PC-9 (cell line): ENCODE measurements around the gene SORD. TPM values are rescaled to one million over a fixed set of nuclear protein-coding genes. Genes with fewer than 3 reads are reported as not detected.

Experiments used
- BruUV-seq: library from RNA; stranded (reverse); fragments of 400-500 nt; replicated peaks from 2 replicates; lab custom pipeline; 2021; lab: Mats Ljungman, UMichigan
- CTCF ChIA-PET: fragments of 300-600 bp; sonication (Branson Sonifier 250); formaldehyde crosslinking; loops from one replicate; lab custom pipeline; 2022; ENCODE audit warnings: antibody characterized with exemption; lab: Charles Lee
- POLR2A ChIA-PET: fragments of 300-600 bp; sonication (Branson Sonifier 250); formaldehyde crosslinking; loops from one replicate; lab custom pipeline; 2022; ENCODE audit warnings: antibody characterized with exemption; ENCODE audit not compliant: unreplicated experiment; lab: Charles Lee
- DNase-seq, 2 experiments: peaks; one replicate each; pipeline versions ENCODE4 v3.0.0 to v3.0.0-alpha.2; 2015 to 2022; ENCODE audit warnings: mixed read lengths in 1 of 2
- H2AFZ ChIP-seq: fragments of 200-600 bp; sonication (generic); 2 replicates; pipeline ENCODE4 v1.8.1; 2017; ENCODE audit warnings: antibody characterized with exemption
- H3F3A ChIP-seq: fragments of 200-600 bp; sonication (generic); 2 replicates; pipeline ENCODE4 v1.8.1; 2017; ENCODE audit warnings: antibody characterized with exemption, mild to moderate bottlenecking, low read depth; ENCODE audit not compliant: insufficient read depth
- H3K27ac ChIP-seq: fragments of 200-600 bp; sonication (generic); 2 replicates; pipeline ENCODE4 v1.6.1; 2016; ENCODE audit warnings: mixed run types
- H3K27me3 ChIP-seq: fragments of 200-600 bp; sonication (generic); 2 replicates; pipeline ENCODE4 v1.6.1; 2016; ENCODE audit warnings: low read depth, mixed run types; ENCODE audit not compliant: insufficient read depth
- H3K36me3 ChIP-seq: fragments of 200-600 bp; sonication (generic); 2 replicates; pipeline ENCODE4 v1.6.1; 2016; ENCODE audit warnings: low read depth, mixed run types
- H3K4me1 ChIP-seq: fragments of 200-600 bp; sonication (generic); replicated peaks from 2 replicates; pipeline ENCODE4 v1.6.1; 2016; ENCODE audit warnings: mixed run types; ENCODE audit not compliant: insufficient read depth
- H3K4me2 ChIP-seq: fragments of 200-600 bp; sonication (generic); 2 replicates; pipeline ENCODE4 v1.6.1; 2017; ENCODE audit warnings: mixed run types
- H3K4me3 ChIP-seq: fragments of 200-600 bp; sonication (generic); 2 replicates; pipeline ENCODE4 v1.6.1; 2016; ENCODE audit warnings: mixed run types
- H3K79me2 ChIP-seq: fragments of 200-600 bp; sonication (generic); 2 replicates; pipeline ENCODE4 v1.6.1; 2017; ENCODE audit warnings: low read depth, mixed run types
- H3K9me2 ChIP-seq: fragments of 200-600 bp; sonication (generic); 2 replicates; pipeline ENCODE4 v1.8.1; 2017; ENCODE audit warnings: mild to moderate bottlenecking; ENCODE audit not compliant: insufficient read depth
- H3K9me3 ChIP-seq: fragments of 200-600 bp; sonication (generic); 2 replicates; pipeline ENCODE4 v1.8.1; 2016; ENCODE audit warnings: low read depth; ENCODE audit not compliant: insufficient read depth
- H4K20me1 ChIP-seq: fragments of 200-600 bp; sonication (generic); 2 replicates; pipeline ENCODE4 v1.8.1; 2017; ENCODE audit not compliant: insufficient read depth
- EZH2 ChIP-seq: fragments of 200-600 bp; sonication (generic); IDR thresholded peaks from 2 replicates; pipeline ENCODE4 v1.8.0; 2017; ENCODE audit warnings: antibody characterized with exemption, low read depth
- intact Hi-C: fragments of 100-400 bp; cut with micrococcal nuclease; formaldehyde crosslinking; loops from one replicate; pipeline ENCODE4 v1.10.0; 2022; ENCODE audit not compliant: unreplicated experiment
- total RNA-seq: library from RNA; stranded (reverse); gene quantifications from 2 replicates; pipeline ENCODE4 v1.2.3, GENCODE V29; 2021
- TF ChIP-seq, protein P1 (sequence below): fragments of 200-600 bp; sonication (generic); conservative IDR thresholded peaks from 2 replicates; pipeline ENCODE4 v1.6.1; 2017; ENCODE audit warnings: mixed run types, antibody characterized with exemption, mild to moderate bottlenecking, moderate library complexity

SORD gene
- total RNA-seq, 1 experiment from 2014 or later: 66.4 TPM

DNA sequence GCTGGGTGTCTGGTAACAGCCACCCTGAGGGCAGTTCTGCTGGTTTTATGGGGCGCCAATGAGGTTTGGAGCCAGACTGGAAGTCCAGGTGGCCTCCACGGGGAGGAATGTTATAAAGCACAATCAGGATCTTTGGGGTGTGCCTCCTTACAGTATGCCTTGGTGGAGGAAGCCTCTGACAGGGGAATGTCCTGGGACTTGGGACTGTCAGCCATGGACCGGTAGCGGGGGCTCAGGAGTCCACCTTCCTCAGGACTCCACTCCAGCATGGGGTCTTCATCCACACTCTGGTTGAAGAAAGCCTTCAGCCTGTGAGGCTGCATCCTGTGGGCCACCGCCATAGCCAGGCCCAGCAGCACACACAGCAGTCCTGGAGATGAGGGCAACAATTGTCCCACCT is 96.0 kb downstream of the SORD start:
- H3K4me3 ChIP-seq: no peak overlapping the region
- no peak for DNase-seq
- peaks cover 15% of the 10 kb centered on the region; the same call in 1 of the 2 replicates for H3K4me1 ChIP-seq
- ChIA-PET CTCF (interaction anchor here (0.8 to 1.5 kb wide), 4 partner anchors 44 to 265 kb away, joined by 3 to 11 read pairs (median 4); no protein-coding TSS in a partner anchor), POLR2A (no interaction called here)
- no peak overlapping the region for H3K4me2 ChIP-seq
- no peaks in the 10 kb centered on the region for H3K9me3 ChIP-seq
- H2AFZ ChIP-seq: no peak overlapping the region
- no peaks in the 10 kb centered on the region for H3K79me2 ChIP-seq
- H3K36me3 ChIP-seq: no peaks in the 10 kb centered on the region
- no peaks in the 10 kb centered on the region for H4K20me1 ChIP-seq
- H3F3A ChIP-seq: no peaks in the 10 kb centered on the region
- H3K27me3 ChIP-seq: peaks cover 2% of the 10 kb centered on the region; the same call in 1 of the 2 replicates
- BruUV-seq: no TSS peak
- TF ChIP-seq, protein P1, sequence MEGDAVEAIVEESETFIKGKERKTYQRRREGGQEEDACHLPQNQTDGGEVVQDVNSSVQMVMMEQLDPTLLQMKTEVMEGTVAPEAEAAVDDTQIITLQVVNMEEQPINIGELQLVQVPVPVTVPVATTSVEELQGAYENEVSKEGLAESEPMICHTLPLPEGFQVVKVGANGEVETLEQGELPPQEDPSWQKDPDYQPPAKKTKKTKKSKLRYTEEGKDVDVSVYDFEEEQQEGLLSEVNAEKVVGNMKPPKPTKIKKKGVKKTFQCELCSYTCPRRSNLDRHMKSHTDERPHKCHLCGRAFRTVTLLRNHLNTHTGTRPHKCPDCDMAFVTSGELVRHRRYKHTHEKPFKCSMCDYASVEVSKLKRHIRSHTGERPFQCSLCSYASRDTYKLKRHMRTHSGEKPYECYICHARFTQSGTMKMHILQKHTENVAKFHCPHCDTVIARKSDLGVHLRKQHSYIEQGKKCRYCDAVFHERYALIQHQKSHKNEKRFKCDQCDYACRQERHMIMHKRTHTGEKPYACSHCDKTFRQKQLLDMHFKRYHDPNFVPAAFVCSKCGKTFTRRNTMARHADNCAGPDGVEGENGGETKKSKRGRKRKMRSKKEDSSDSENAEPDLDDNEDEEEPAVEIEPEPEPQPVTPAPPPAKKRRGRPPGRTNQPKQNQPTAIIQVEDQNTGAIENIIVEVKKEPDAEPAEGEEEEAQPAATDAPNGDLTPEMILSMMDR: no peak
- no peak for TF ChIP-seq EZH2
- no peak overlapping the region for H3K27ac ChIP-seq
- intact Hi-C loops: loop anchor here (5.0 kb wide), 1 partner anchor 147 kb away; no protein-coding TSS in a partner anchor
- no peaks in the 10 kb centered on the region for H3K9me2 ChIP-seq

DNA sequence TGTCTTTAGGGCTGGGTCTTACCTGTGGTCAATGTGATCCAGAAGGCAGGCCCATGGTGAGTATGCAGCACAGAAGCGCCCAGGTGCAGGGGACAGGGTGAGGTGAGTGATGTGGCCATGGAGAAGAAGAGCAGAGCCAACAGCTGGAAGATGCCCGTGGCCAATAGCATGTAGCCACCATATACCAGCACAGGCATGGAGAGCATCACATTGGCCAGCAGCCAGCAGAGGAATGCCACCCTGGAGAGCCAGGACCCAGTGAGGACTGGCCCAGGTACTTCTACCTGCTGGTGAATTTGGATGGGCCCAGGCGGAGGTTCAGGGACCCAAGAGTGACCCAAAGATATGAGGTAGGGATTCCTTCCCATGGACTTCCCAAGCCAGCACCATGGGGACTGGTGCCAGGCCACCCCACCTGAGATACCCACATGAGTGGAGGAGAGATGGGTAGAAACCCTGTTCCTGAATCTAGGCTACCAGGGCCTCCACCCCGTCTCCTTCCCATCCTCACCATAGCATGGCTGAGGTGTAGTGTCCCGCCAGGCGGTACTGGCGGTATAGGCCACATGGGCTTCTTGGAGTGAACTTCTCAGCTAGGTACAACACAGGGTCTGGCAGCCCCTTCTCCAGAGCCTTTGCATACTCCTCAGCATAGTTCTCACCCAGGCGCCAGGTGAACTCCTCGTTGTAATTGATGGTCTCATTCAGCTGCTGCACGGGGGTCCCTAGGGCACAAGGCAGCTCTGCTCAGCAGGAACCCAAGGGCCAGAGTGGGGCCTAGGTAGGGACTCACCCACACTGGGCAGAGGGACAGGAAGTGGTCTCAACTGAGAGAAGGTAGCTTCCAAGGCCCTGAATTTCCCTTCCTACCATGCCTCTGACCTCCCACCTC is 97.3 kb downstream of the SORD start:
- no TSS peak for BruUV-seq
- Histone ChIP-seq H3K4me2 (no peak overlapping the region), H3K9me3 (no peaks in the 10 kb centered on the region), H3K4me3 (no peak overlapping the region), H3K36me3 (no peaks in the 10 kb centered on the region), H4K20me1 (no peaks in the 10 kb centered on the region), H3K79me2 (no peaks in the 10 kb centered on the region), H2AFZ (no peak overlapping the region), H3K27me3 (no peaks in the 10 kb centered on the region), H3K9me2 (no peaks in the 10 kb centered on the region), H3K27ac (no peak overlapping the region), H3F3A (no peaks in the 10 kb centered on the region), H3K4me1 (peaks cover 15% of the 10 kb centered on the region; the same call in 1 of the 2 replicates)
- intact Hi-C loops: loop anchor here (10.0 kb wide), 1 partner anchor 494 kb away; no protein-coding TSS in a partner anchor
- ChIA-PET CTCF (interaction anchor here (0.6 to 3.8 kb wide), 2 partner anchors 31 to 43 kb away, joined by 4 to 11 read pairs; no protein-coding TSS in a partner anchor), POLR2A (no interaction called here)
- TF ChIP-seq, protein P1: no peak
- no peak for TF ChIP-seq EZH2
- no peak for DNase-seq

DNA sequence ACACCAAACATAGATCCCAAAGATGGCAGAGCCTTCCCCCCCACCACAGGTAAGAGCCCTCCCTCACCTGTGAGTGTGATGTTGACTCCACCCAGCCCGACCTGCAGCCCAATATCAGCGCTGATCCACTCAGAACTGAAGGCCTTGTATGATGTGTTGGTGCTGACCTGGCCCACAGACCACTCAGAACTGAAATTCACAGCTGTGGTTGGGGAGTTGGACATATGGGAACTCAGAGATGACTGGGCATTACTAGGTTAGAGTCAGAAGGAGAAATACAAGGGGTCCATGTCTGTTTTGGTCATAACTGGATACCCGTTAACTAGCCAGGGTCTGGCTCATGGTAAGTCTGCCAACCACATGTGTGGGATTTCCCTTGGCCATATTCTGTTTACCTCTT is 98.0 kb downstream of the SORD start:
- no peak overlapping the region for H3K4me3 ChIP-seq
- no peak overlapping the region for H3K4me2 ChIP-seq
- ChIA-PET CTCF (interaction anchor here (0.6 to 3.8 kb wide), 2 partner anchors 31 to 42 kb away, joined by 4 to 11 read pairs; no protein-coding TSS in a partner anchor), POLR2A (no interaction called here)
- intact Hi-C loops: loop anchor here (10.0 kb wide), 1 partner anchor 494 kb away; no protein-coding TSS in a partner anchor
- TF ChIP-seq, protein P1: no peak
- no peak for TF ChIP-seq EZH2
- no peaks in the 10 kb centered on the region for H3F3A ChIP-seq
- H2AFZ ChIP-seq: no peak overlapping the region
- no peaks in the 10 kb centered on the region for H3K79me2 ChIP-seq
- no peaks in the 10 kb centered on the region for H3K27me3 ChIP-seq
- BruUV-seq: no TSS peak
- no peaks in the 10 kb centered on the region for H4K20me1 ChIP-seq
- H3K9me2 ChIP-seq: no peaks in the 10 kb centered on the region
- no peaks in the 10 kb centered on the region for H3K36me3 ChIP-seq
- DNase-seq: no peak
- no peaks in the 10 kb centered on the region for H3K9me3 ChIP-seq
- H3K4me1 ChIP-seq: peaks cover 15% of the 10 kb centered on the region; the same call in 1 of the 2 replicates
- no peak overlapping the region for H3K27ac ChIP-seq
